GM10266 (cell line): ENCODE measurements around the gene RNF146.
"Not testable (repeated sequence)": the region's sequence is repeated elsewhere in the genome, so short reads cannot be mapped to it uniquely, and the experiment has no call there.

ENCODE experiments used
- DNase-seq: peaks from one replicate; pipeline ENCODE4 v3.0.0; 2012; ENCODE audit errors: extremely low spot score
- TF ChIP-seq, protein P1 (sequence below): IDR thresholded peaks from 2 replicates; pipeline ENCODE4 v1.5.1; 2012; ENCODE audit warnings: mild to moderate bottlenecking, low read depth; ENCODE audit not compliant: control insufficient read depth, insufficient read depth; ENCODE audit errors: missing control alignments

The RNF146 gene

DNA sequence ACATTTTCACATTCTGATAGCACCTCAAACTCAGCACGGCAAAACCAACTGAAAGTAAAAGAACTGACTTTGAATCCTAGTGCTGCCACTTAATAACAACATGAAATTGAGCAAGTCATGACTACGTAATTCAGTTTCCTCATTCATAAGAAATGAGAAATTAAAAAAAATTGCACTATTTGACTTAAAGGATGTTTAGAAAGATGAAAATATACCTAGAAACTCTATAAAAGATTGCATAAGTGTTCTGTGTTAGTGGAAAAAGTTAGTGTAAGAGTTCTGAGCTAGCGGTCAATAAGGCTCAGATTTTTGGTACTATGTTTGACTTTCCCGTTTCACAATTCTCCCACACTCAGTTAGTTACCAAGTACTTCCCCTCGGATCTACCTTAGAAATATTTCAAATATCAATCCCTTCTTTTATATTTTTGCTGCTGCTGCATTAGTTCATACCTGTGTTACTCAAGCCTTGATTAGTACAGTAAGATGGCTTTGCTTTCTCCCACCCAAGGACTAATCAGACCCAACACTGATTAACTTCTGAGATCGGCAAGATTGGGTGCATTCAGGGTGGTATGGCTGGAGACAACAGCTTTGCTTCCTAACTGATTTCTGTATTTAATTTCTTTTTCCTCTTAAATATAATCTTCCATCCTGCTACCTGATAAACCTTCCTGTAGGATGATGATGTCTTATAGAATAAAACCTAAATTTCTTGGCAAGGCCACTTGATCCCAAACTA, 50.9 kb downstream of the RNF146 start:
- TF ChIP-seq, protein P1, sequence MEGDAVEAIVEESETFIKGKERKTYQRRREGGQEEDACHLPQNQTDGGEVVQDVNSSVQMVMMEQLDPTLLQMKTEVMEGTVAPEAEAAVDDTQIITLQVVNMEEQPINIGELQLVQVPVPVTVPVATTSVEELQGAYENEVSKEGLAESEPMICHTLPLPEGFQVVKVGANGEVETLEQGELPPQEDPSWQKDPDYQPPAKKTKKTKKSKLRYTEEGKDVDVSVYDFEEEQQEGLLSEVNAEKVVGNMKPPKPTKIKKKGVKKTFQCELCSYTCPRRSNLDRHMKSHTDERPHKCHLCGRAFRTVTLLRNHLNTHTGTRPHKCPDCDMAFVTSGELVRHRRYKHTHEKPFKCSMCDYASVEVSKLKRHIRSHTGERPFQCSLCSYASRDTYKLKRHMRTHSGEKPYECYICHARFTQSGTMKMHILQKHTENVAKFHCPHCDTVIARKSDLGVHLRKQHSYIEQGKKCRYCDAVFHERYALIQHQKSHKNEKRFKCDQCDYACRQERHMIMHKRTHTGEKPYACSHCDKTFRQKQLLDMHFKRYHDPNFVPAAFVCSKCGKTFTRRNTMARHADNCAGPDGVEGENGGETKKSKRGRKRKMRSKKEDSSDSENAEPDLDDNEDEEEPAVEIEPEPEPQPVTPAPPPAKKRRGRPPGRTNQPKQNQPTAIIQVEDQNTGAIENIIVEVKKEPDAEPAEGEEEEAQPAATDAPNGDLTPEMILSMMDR, result no peak
- no peak for DNase-seq

GRCh38 chr6:127319686-127320085, 53.0 kb downstream of the RNF146 start:
- no peak for DNase-seq
- TF ChIP-seq, protein P1, result no peak

- DNase-seq, result no peak
- TF ChIP-seq, protein P1, result no peak
These were observed 61.5 kb downstream of the RNF146 start for GRCh38 chr6:127328043-127328609.

DNA sequence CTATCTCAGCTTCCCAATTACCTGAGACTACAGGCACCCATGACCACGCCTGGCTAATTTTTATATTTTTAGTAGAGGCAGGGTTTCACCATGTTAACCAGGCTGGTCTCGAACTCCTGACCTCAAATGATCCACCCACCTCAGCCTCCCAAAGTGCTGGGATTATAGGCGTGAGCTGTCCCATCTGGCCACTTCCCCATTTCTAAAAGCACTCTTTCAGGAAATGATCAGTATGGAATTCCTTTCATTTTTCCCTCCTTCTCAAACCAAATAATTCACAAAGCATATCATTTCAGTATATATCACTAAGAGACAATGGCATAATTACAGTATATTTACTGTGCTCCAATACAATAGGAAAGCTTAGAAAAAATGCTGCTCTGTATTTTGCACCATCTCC, 64.6 kb downstream of the RNF146 start:
- not testable (repeated sequence) for DNase-seq

DNA sequence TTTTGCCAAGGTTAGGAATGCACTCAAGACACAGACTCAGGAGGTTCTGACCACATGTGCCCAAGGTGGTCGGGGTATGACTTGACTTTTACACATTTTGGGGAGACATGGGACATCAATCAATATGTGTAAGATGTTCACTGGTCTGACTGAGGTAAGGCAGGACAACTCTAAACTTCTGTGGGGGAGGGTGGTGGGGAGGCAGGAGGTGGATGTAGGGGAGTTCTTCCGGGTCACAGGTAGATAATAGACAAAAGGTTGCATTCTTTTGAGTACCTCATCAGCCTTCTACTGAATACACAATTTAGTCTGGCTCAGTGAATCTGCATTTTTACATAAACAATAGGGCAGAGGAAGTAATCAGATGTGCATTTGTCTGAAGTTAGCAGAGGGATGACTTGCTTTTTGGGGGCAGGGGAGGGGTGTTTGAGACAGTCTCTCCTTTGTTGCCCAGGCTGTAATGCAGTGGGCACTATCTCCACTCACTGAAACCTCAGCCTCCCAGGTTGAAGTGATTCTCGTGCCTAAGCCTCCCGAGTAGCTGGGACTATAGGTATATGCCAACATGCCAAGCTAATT, 65.8 kb downstream of the RNF146 start:
- TF ChIP-seq, protein P1, result no peak
- DNase-seq, result no peak
